CD4-positive, alpha-beta T cell treated with Interleukin-4 for 4 hours (primary cell): ENCODE data around the gene RASSF5.
"Not testable (repeated sequence)": the region's sequence is repeated elsewhere in the genome, so short reads cannot be mapped to it uniquely, and the experiment has no call there.

Experiments used
- DNase-seq: peaks from one replicate; pipeline ENCODE4 v3.0.0-alpha.2; 2020

Gene RASSF5

GRCh38 chr1:206477581-206478380 is 29.6 kb upstream of the RASSF5 start:
- DNase-seq = no peak

GRCh38 chr1:206478746-206479145 is 28.6 kb upstream of the RASSF5 start:
- DNase-seq = no peak

- peak; percentile 66 for DNase-seq
Measured at GRCh38 chr1:206479183-206480125, 27.9 kb upstream of the RASSF5 start.

GRCh38 chr1:206480211-206480610 is 27.1 kb upstream of the RASSF5 start:
- no peak for DNase-seq

- DNase-seq = no peak
Measured at GRCh38 chr1:206482611-206483010, 24.7 kb upstream of the RASSF5 start.

GRCh38 chr1:206483864-206484263 is 23.5 kb upstream of the RASSF5 start:
- DNase-seq = not testable (repeated sequence)

GRCh38 chr1:206484901-206485300 is 22.4 kb upstream of the RASSF5 start:
- no peak for DNase-seq

- no peak for DNase-seq
Measured at GRCh38 chr1:206486995-206487788, 20.1 kb upstream of the RASSF5 start.

GRCh38 chr1:206487970-206488369 is 19.4 kb upstream of the RASSF5 start:
- no peak for DNase-seq

GRCh38 chr1:206488466-206488865 is 18.9 kb upstream of the RASSF5 start:
- no peak for DNase-seq

- peak; percentile 57 for DNase-seq
Measured at GRCh38 chr1:206489980-206490770, 17.2 kb upstream of the RASSF5 start.

GRCh38 chr1:206490771-206491405 is 16.4 kb upstream of the RASSF5 start:
- DNase-seq = no peak

GRCh38 chr1:206491616-206492015 is 15.7 kb upstream of the RASSF5 start:
- no peak for DNase-seq

GRCh38 chr1:206492589-206492988 is 14.7 kb upstream of the RASSF5 start:
- DNase-seq = no peak

GRCh38 chr1:206493279-206493678 is 14.1 kb upstream of the RASSF5 start:
- DNase-seq = no peak

- no peak for DNase-seq
Measured at GRCh38 chr1:206495011-206495461, 12.3 kb upstream of the RASSF5 start.

GRCh38 chr1:206495493-206496046 is 11.8 kb upstream of the RASSF5 start:
- no peak for DNase-seq

GRCh38 chr1:206496131-206496793 is 11.1 kb upstream of the RASSF5 start:
- no peak for DNase-seq

- DNase-seq = no peak
Measured at GRCh38 chr1:206497363-206497762, 10.0 kb upstream of the RASSF5 start.

- no peak for DNase-seq
Measured at GRCh38 chr1:206497774-206498173, 9.6 kb upstream of the RASSF5 start.

- DNase-seq = no peak
Measured at GRCh38 chr1:206498685-206499084, 8.6 kb upstream of the RASSF5 start.
